PFSK-1 (cell line): ENCODE measurements around the gene ZNF366.

Experiments used
- FOXP2 ChIP-seq: optimal IDR thresholded peaks from 2 replicates; pipeline ENCODE3; 2011; ENCODE audit warnings: borderline replicate concordance, control low read depth, inconsistent platforms; ENCODE audit not compliant: insufficient read depth; ENCODE audit errors: extremely low read length, extremely low read depth
- POLR2AphosphoS5 ChIP-seq: IDR thresholded peaks from 2 replicates; pipeline ENCODE4 v1.6.1; 2012; ENCODE audit warnings: low read depth, mild to moderate bottlenecking, control low read depth, low read length, moderate library complexity
- REST ChIP-seq, 2 experiments: IDR thresholded peaks; 2 replicates each; pipeline versions ENCODE4 v1.6.1 to v1.8.0; 2011 to 2012; ENCODE audit warnings: low read depth in 2 of 2, low read length in 2 of 2, control low read depth in 1 of 2, inconsistent platforms in 1 of 2, mild to moderate bottlenecking in 1 of 2, moderate library complexity in 1 of 2; ENCODE audit not compliant: insufficient read depth in 1 of 2
- SIN3A ChIP-seq: IDR thresholded peaks from 2 replicates; pipeline ENCODE4 v1.6.1; 2012; ENCODE audit warnings: mild to moderate bottlenecking, low read length, moderate library complexity, borderline replicate concordance; ENCODE audit not compliant: insufficient read depth
- TAF1 ChIP-seq: IDR thresholded peaks from 2 replicates; pipeline ENCODE4 v1.6.1; 2012; ENCODE audit warnings: low read length, control low read depth, borderline replicate concordance; ENCODE audit not compliant: insufficient read depth

Gene ZNF366

DNA sequence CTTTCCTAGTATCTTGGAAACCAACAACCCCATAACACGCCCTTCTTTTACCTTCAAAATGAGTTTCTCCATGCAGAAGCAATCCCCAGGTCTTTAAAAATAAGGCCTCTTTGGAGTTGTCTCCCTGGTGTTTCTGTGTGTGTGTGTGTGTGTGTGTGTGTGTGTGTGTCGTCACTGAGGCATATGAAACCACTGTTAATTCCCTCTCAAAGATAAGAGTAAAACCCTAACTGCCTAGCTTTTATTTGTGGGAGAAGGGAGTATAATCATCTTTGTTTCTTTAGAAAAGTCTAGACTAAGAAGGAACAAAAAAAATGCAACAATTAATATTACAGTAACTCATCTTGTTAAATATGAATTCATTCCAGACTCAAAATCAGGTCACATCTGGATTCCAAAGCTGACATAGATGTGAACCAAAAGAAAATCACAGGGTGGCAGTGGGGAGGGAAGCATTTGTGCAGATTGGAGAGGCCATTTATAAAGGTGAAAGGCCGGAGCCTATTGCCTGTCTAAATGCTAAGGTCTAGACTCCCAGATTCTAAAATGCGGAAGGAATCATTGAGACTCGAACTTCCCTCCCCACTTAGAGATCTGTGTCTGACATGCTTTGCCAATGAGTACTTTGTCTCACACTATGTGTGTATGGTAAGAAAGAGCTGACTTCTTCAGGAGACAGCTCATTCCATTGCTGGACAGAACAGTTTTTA, 91.4 kb downstream of the ZNF366 start:
- no peak for TF ChIP-seq REST (IDR thresholded peaks at IDR 0.05; ENCODE audit: insufficient read depth in 1 of 2, low read depth in 2 of 2, low read length in 2 of 2)
- no peak for TF ChIP-seq POLR2AphosphoS5
- no peak for TF ChIP-seq SIN3A
- no peak for TF ChIP-seq TAF1
- TF ChIP-seq FOXP2, result no peak

GRCh38 chr5:72412283-72413055, 94.7 kb downstream of the ZNF366 start:
- TF ChIP-seq REST (IDR thresholded peaks at IDR 0.05; ENCODE audit: insufficient read depth in 1 of 2, low read depth in 2 of 2, low read length in 2 of 2) (no peak), SIN3A (no peak), TAF1 (no peak), POLR2AphosphoS5 (no peak), FOXP2 (no peak)

GRCh38 chr5:72410688-72411295, 96.4 kb downstream of the ZNF366 start:
- TF ChIP-seq TAF1, result no peak
- no peak for TF ChIP-seq FOXP2
- TF ChIP-seq REST (IDR thresholded peaks at IDR 0.05; ENCODE audit: insufficient read depth in 1 of 2, low read depth in 2 of 2, low read length in 2 of 2), result no peak
- no peak for TF ChIP-seq SIN3A
- no peak for TF ChIP-seq POLR2AphosphoS5

DNA sequence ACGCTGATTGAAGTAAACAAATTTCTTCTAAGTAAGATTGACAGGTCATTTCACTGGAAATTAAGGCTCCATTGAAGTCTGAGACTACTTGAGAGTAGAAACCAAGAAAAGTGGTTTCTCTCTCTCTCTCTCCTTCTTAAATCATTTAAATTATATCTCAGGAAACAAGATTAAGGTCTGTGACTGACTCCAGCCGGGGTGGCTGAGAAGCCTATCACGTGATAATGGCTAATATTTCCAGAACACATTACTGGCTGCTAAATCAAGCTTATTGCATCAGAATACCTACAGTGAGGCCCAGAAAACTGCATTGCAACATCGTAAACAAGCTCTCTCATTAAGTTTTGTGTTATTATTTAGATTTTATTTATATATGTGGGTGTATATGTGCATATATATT, 98.6 kb downstream of the ZNF366 start:
- TF ChIP-seq FOXP2 (no peak), REST (IDR thresholded peaks at IDR 0.05; ENCODE audit: insufficient read depth in 1 of 2, low read depth in 2 of 2, low read length in 2 of 2) (no peak), POLR2AphosphoS5 (no peak), SIN3A (no peak), TAF1 (no peak)
